Left ventricle myocardium inferior (tissue), 1 donor: ENCODE results near the gene SH2D6. TPM values are rescaled to one million over a fixed set of nuclear protein-coding genes. Genes with fewer than 3 reads are reported as not detected.

Experiments
- DNase-seq: peaks from one replicate; pipeline ENCODE4 v3.0.0-alpha.2; 2020
- H3K27ac ChIP-seq: fragments of 200-600 bp; replicated peaks from 2 replicates; pipeline ENCODE4 v1.8.0; 2021
- H3K27me3 ChIP-seq: fragments of 200-600 bp; 2 replicates; pipeline ENCODE4 v1.8.0; 2021; ENCODE audit warnings: low read depth
- H3K36me3 ChIP-seq: fragments of 200-600 bp; 2 replicates; pipeline ENCODE4 v1.8.0; 2021
- H3K4me1 ChIP-seq: fragments of 200-600 bp; 2 replicates; pipeline ENCODE4 v1.8.0; 2021
- H3K4me3 ChIP-seq: fragments of 200-600 bp; 2 replicates; pipeline ENCODE4 v1.8.0; 2021; ENCODE audit warnings: mild to moderate bottlenecking, moderate library complexity
- H3K9me3 ChIP-seq: fragments of 200-600 bp; replicated peaks from 2 replicates; pipeline ENCODE4 v1.8.0; 2021
- CTCF ChIP-seq: fragments of 200-600 bp; IDR thresholded peaks from 2 replicates; pipeline ENCODE4 v1.8.0; 2021; ENCODE audit warnings: antibody characterized with exemption, mild to moderate bottlenecking, borderline replicate concordance
- intact Hi-C: fragments of 100-400 bp; cut with micrococcal nuclease; formaldehyde crosslinking; loops from one replicate; pipeline ENCODE4 v1.11.0; 2022
- total RNA-seq: library from RNA; stranded (reverse); fragmentation: NEBNext Ultra II Directional; extraction: Animal tissue kit (Norgen Biotek cat#: 25700); gene quantifications from one replicate; pipeline ENCODE4 v1.2.1, GENCODE V29; 2021
- donor health status: DM: no; HTN: yes; CAD: no; lungs with severe emphysema.

The SH2D6 gene
- total RNA-seq, 1 donor from 2014 or later, result not detected

- no peaks in the 10 kb centered on the region for H3K27me3 ChIP-seq
- DNase-seq, result no peak
- H3K27ac ChIP-seq, result no peak overlapping the region
- no peak for TF ChIP-seq CTCF
- intact Hi-C loops, result no loop called here
- H3K4me1 ChIP-seq, result no peaks in the 10 kb centered on the region
- H3K36me3 ChIP-seq, result no peaks in the 10 kb centered on the region
- H3K9me3 ChIP-seq, result no peaks in the 10 kb centered on the region
- no peak overlapping the region for H3K4me3 ChIP-seq
These were observed 41.3 kb downstream of the SH2D6 start for GRCh38 chr2:85459771-85460170.

GRCh38 chr2:85462322-85462721, 43.8 kb downstream of the SH2D6 start:
- DNase-seq, result no peak
- Histone ChIP-seq H3K4me1 (no peaks in the 10 kb centered on the region), H3K4me3 (no peak overlapping the region), H3K9me3 (no peaks in the 10 kb centered on the region), H3K36me3 (no peaks in the 10 kb centered on the region), H3K27ac (no peak overlapping the region), H3K27me3 (no peaks in the 10 kb centered on the region)
- intact Hi-C loops, result no loop called here
- no peak for TF ChIP-seq CTCF

- no peaks in the 10 kb centered on the region for H3K9me3 ChIP-seq
- H3K36me3 ChIP-seq, result no peaks in the 10 kb centered on the region
- H3K27ac ChIP-seq, result no peak overlapping the region
- no peak overlapping the region for H3K4me3 ChIP-seq
- DNase-seq, result no peak
- peaks cover 18% of the 10 kb centered on the region for H3K4me1 ChIP-seq
- intact Hi-C loops, result no loop called here
- TF ChIP-seq CTCF, result no peak
- H3K27me3 ChIP-seq, result no peaks in the 10 kb centered on the region
These were observed 49.7 kb downstream of the SH2D6 start for GRCh38 chr2:85468096-85468703.

GRCh38 chr2:85468704-85469349, 50.3 kb downstream of the SH2D6 start:
- Histone ChIP-seq H3K36me3 (no peaks in the 10 kb centered on the region), H3K4me3 (no peak overlapping the region), H3K4me1 (peaks cover 18% of the 10 kb centered on the region), H3K27ac (no peak overlapping the region), H3K27me3 (no peaks in the 10 kb centered on the region), H3K9me3 (no peaks in the 10 kb centered on the region)
- no peak for TF ChIP-seq CTCF
- no peak for DNase-seq
- intact Hi-C loops, result no loop called here

- H3K4me1 ChIP-seq, result peaks cover 24% of the 10 kb centered on the region
- intact Hi-C loops, result no loop called here
- H3K4me3 ChIP-seq, result no peak overlapping the region
- no peaks in the 10 kb centered on the region for H3K9me3 ChIP-seq
- no peak overlapping the region for H3K27ac ChIP-seq
- no peaks in the 10 kb centered on the region for H3K36me3 ChIP-seq
- no peak for DNase-seq
- TF ChIP-seq CTCF, result no peak
- no peaks in the 10 kb centered on the region for H3K27me3 ChIP-seq
These were observed 52.6 kb downstream of the SH2D6 start for GRCh38 chr2:85470850-85471800.
